Thoracic aorta (tissue), 2 donors: ENCODE measurements around the gene GSTM3. TPM values are rescaled to one million over a fixed set of nuclear protein-coding genes. Genes with fewer than 3 reads are reported as not detected.

ENCODE experiments used
- ATAC-seq: fragments of 150-250 bp; one replicate; pipeline ENCODE4 v1.8.0; 2017; ENCODE audit warnings: low read depth; ENCODE audit not compliant: insufficient number of reproducible peaks, low FRiP score
- DNase-seq: peaks from one replicate; pipeline ENCODE4 v3.0.0-alpha.2; 2020; ENCODE audit warnings: low spot score
- H3K27ac ChIP-seq, 2 donors: fragments of 200-600 bp; sonication (generic); 1 replicate in 1 of 2; 2 replicates in 1 of 2; pipeline ENCODE4 v1.5.1; 2016; ENCODE audit warnings: mild to moderate bottlenecking in 2 of 2, moderate library complexity in 2 of 2
- H3K27me3 ChIP-seq: fragments of 200-600 bp; sonication (generic); replicated peaks from 2 replicates; pipeline ENCODE4 v1.6.0; 2016; ENCODE audit warnings: mild to moderate bottlenecking; ENCODE audit not compliant: insufficient read depth
- H3K36me3 ChIP-seq: fragments of 200-600 bp; sonication (generic); one replicate; pipeline ENCODE4 v1.5.1; 2016
- H3K4me1 ChIP-seq, 2 donors: fragments of 200-600 bp; sonication (generic); 1 replicate in 1 of 2; 2 replicates in 1 of 2; pipeline versions ENCODE4 v1.5.1 to v1.6.0; 2016; ENCODE audit warnings: low read depth in 2 of 2, mild to moderate bottlenecking in 1 of 2; ENCODE audit not compliant: control insufficient read depth in 1 of 2
- H3K4me3 ChIP-seq: fragments of 200-600 bp; sonication (generic); 2 replicates; pipeline ENCODE4 v1.5.1; 2016; ENCODE audit warnings: mild to moderate bottlenecking
- H3K9me3 ChIP-seq: fragments of 200-600 bp; sonication (generic); 2 replicates; pipeline ENCODE4 v1.5.1; 2016
- CTCF ChIP-seq: fragments of 200-600 bp; sonication (generic); IDR thresholded peaks from one replicate; pipeline ENCODE4 v1.5.1; 2019; ENCODE audit warnings: antibody characterized with exemption
- total RNA-seq, 2 donors: library from RNA; depleted of rRNA; stranded (reverse); fragments of >200 nt; gene quantifications; one replicate each; pipeline versions ENCODE4 v1.1.0 to v1.2.3, GENCODE V29; 2016

GSTM3 gene
- total RNA-seq, 2 donors from 2014 or later, result 33.1 to 68.6 TPM

- H3K4me1 ChIP-seq, result peaks cover 32 to 60% of the 10 kb centered on the region in 2 donors
- no peaks in the 10 kb centered on the region for H3K27me3 ChIP-seq
- H3K9me3 ChIP-seq, result no peaks in the 10 kb centered on the region
- no peak overlapping the region for H3K4me3 ChIP-seq
- DNase-seq, result no peak
- no peak overlapping the region for H3K27ac ChIP-seq
- TF ChIP-seq CTCF, result no peak
- ATAC-seq, result no peak
- H3K36me3 ChIP-seq, result no peaks in the 10 kb centered on the region
Measured at GRCh38 chr1:109787845-109788601, 47.2 kb upstream of the GSTM3 start.

- ATAC-seq, result no peak
- no peaks in the 10 kb centered on the region for H3K36me3 ChIP-seq
- no peak overlapping the region for H3K4me3 ChIP-seq
- DNase-seq, result no peak
- peaks cover 31 to 60% of the 10 kb centered on the region in 2 donors for H3K4me1 ChIP-seq
- no peaks in the 10 kb centered on the region for H3K27me3 ChIP-seq
- TF ChIP-seq CTCF, result no peak
- no peaks in the 10 kb centered on the region for H3K9me3 ChIP-seq
- H3K27ac ChIP-seq, result no peak overlapping the region
Measured at GRCh38 chr1:109787211-109787844, 46.5 kb upstream of the GSTM3 start.

- H3K27me3 ChIP-seq, result no peaks in the 10 kb centered on the region
- H3K4me3 ChIP-seq, result no peak overlapping the region
- ATAC-seq, result no peak
- no peak for TF ChIP-seq CTCF
- H3K27ac ChIP-seq, result no peak overlapping the region
- H3K4me1 ChIP-seq, result peaks cover 24 to 54% of the 10 kb centered on the region in 2 donors
- no peaks in the 10 kb centered on the region for H3K36me3 ChIP-seq
- DNase-seq, result no peak
- no peaks in the 10 kb centered on the region for H3K9me3 ChIP-seq
Measured at GRCh38 chr1:109786531-109787021, 45.7 kb upstream of the GSTM3 start.

GRCh38 chr1:109786112-109786480, 45.3 kb upstream of the GSTM3 start:
- DNase-seq (no peak), ATAC-seq (no peak)
- TF ChIP-seq CTCF, result no peak
- no peaks in the 10 kb centered on the region for H3K36me3 ChIP-seq
- H3K27me3 ChIP-seq, result no peaks in the 10 kb centered on the region
- no peak overlapping the region for H3K27ac ChIP-seq
- H3K9me3 ChIP-seq, result no peaks in the 10 kb centered on the region
- peaks cover 23 to 49% of the 10 kb centered on the region in 2 donors for H3K4me1 ChIP-seq
- no peak overlapping the region for H3K4me3 ChIP-seq

- no peaks in the 10 kb centered on the region for H3K36me3 ChIP-seq
- no peak for DNase-seq
- no peaks in the 10 kb centered on the region for H3K9me3 ChIP-seq
- TF ChIP-seq CTCF, result no peak
- ATAC-seq, result no peak
- H3K4me1 ChIP-seq, result peaks cover 20 to 44% of the 10 kb centered on the region in 2 donors
- H3K4me3 ChIP-seq, result no peak overlapping the region
- H3K27ac ChIP-seq, result no peak overlapping the region
- H3K27me3 ChIP-seq, result no peaks in the 10 kb centered on the region
Measured at GRCh38 chr1:109785446-109786111, 44.7 kb upstream of the GSTM3 start.
